ENCODE results near the gene PRKN. TPM values are rescaled to one million over a fixed set of nuclear protein-coding genes. Genes with fewer than 3 reads are reported as not detected.
"Not testable (repeated sequence)": the region's sequence is repeated elsewhere in the genome, so short reads cannot be mapped to it uniquely, and the experiment has no call there.

Gene PRKN
- total RNA-seq, 2 donors from 2014 or later = 3.3 to 4.8 TPM

GRCh38 chr6:161890133-161890831 is 837.3 kb downstream of the PRKN start:
- no peaks in the 10 kb centered on the region for H3K27me3 ChIP-seq (ENCODE audit: control insufficient read depth, insufficient read depth, low read length, poor library complexity, severe bottlenecking)
- no peaks in the 10 kb centered on the region for H3K36me3 Mint-ChIP-seq (ENCODE audit: low read depth)
- H3K27me3 Mint-ChIP-seq (ENCODE audit: insufficient read depth) = peaks cover 36% of the 10 kb centered on the region
- TF ChIP-seq CTCF (conservative IDR thresholded peaks at IDR 0.05) = no peak
- no peak overlapping the region for H3K4me3 Mint-ChIP-seq
- no peak overlapping the region for H3K27ac ChIP-seq (ENCODE audit: low read depth, low read length)
- H3K27ac Mint-ChIP-seq = no peak overlapping the region
- no peaks in the 10 kb centered on the region for H3K4me1 ChIP-seq (ENCODE audit: control insufficient read depth, insufficient read depth, low read length)
- peaks cover 8% of the 10 kb centered on the region for H3K4me1 Mint-ChIP-seq
- WGBS, 2 experiments (ENCODE audit: insufficient coverage in 1 of 2, insufficient read length in 1 of 2) = 76 to 82% methylated on average over 7 to 8 of the region's 8 CpGs
- H3K9ac ChIP-seq (ENCODE audit: extremely low read depth, low read length, poor library complexity, severe bottlenecking) = no peak overlapping the region
- no peaks in the 10 kb centered on the region for H3K9me3 Mint-ChIP-seq
- H3K4me3 ChIP-seq (ENCODE audit: low read length) = no peak overlapping the region
- DNase-seq = no peak
- H3K9me3 ChIP-seq (ENCODE audit: control insufficient read depth, low read length) = no peaks in the 10 kb centered on the region
- H3K36me3 ChIP-seq (ENCODE audit: control insufficient read depth, insufficient read depth, low read length) = no peaks in the 10 kb centered on the region

GRCh38 chr6:161889324-161889723 is 838.2 kb downstream of the PRKN start:
- H3K9me3 Mint-ChIP-seq = no peaks in the 10 kb centered on the region
- no peaks in the 10 kb centered on the region for H3K27me3 ChIP-seq (ENCODE audit: control insufficient read depth, insufficient read depth, low read length, poor library complexity, severe bottlenecking)
- no peaks in the 10 kb centered on the region for H3K9me3 ChIP-seq (ENCODE audit: control insufficient read depth, low read length)
- H3K4me1 ChIP-seq (ENCODE audit: control insufficient read depth, insufficient read depth, low read length) = no peaks in the 10 kb centered on the region
- H3K36me3 ChIP-seq (ENCODE audit: control insufficient read depth, insufficient read depth, low read length) = no peaks in the 10 kb centered on the region
- H3K27ac ChIP-seq (ENCODE audit: low read depth, low read length) = no peak overlapping the region
- DNase-seq = no peak
- peaks cover 34% of the 10 kb centered on the region for H3K27me3 Mint-ChIP-seq (ENCODE audit: insufficient read depth)
- 91 to 93% methylated on average over 6 to 7 of the region's 7 CpGs for WGBS, 2 experiments (ENCODE audit: insufficient coverage in 1 of 2, insufficient read length in 1 of 2)
- H3K4me3 ChIP-seq (ENCODE audit: low read length) = no peak overlapping the region
- no peak overlapping the region for H3K9ac ChIP-seq (ENCODE audit: extremely low read depth, low read length, poor library complexity, severe bottlenecking)
- no peak for TF ChIP-seq CTCF (conservative IDR thresholded peaks at IDR 0.05)
- peaks cover 8% of the 10 kb centered on the region for H3K4me1 Mint-ChIP-seq
- H3K27ac Mint-ChIP-seq = no peak overlapping the region
- H3K4me3 Mint-ChIP-seq = no peak overlapping the region
- H3K36me3 Mint-ChIP-seq (ENCODE audit: low read depth) = no peaks in the 10 kb centered on the region

GRCh38 chr6:161886545-161886944 is 841.0 kb downstream of the PRKN start:
- H3K9me3 ChIP-seq (ENCODE audit: control insufficient read depth, low read length); H3K9ac ChIP-seq (ENCODE audit: extremely low read depth, low read length, poor library complexity, severe bottlenecking); H3K36me3 Mint-ChIP-seq (ENCODE audit: low read depth); H3K4me1 Mint-ChIP-seq; H3K36me3 ChIP-seq (ENCODE audit: control insufficient read depth, insufficient read depth, low read length); H3K27me3 ChIP-seq (ENCODE audit: control insufficient read depth, insufficient read depth, low read length, poor library complexity, severe bottlenecking); H3K27ac Mint-ChIP-seq; H3K4me1 ChIP-seq (ENCODE audit: control insufficient read depth, insufficient read depth, low read length); H3K4me3 Mint-ChIP-seq; H3K27ac ChIP-seq (ENCODE audit: low read depth, low read length); H3K4me3 ChIP-seq (ENCODE audit: low read length); DNase-seq; H3K9me3 Mint-ChIP-seq: not testable (repeated sequence)
- H3K27me3 Mint-ChIP-seq (ENCODE audit: insufficient read depth) = peaks cover 16% of the 10 kb centered on the region
- 92 to 100% methylated on average over 2 to 7 of the region's 9 CpGs for WGBS, 2 experiments (ENCODE audit: insufficient coverage in 1 of 2, insufficient read length in 1 of 2)

DNA sequence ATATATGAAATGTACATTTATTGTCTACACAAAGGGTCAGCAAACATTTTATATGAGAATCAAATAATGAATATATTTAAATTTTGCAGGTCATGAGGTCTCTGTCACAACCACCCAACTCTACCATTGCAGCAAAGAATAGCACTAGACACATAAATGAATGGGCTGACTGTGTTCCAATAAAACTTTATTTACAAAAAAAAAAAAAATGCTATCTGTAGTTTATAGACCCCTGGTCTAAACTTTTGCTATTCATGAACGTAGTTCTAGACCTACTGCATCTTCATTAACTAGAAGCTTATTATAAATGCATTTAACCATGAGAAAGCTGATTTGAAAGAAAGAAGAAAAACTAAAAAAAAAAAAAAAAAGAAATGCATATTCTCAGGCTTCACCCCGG is 842.8 kb downstream of the PRKN start:
- Mint-ChIP-seq H3K9me3 (no peaks in the 10 kb centered on the region), H3K4me1 (no peaks in the 10 kb centered on the region), H3K4me3 (no peak overlapping the region), H3K36me3 (ENCODE audit: low read depth) (no peaks in the 10 kb centered on the region), H3K27me3 (ENCODE audit: insufficient read depth) (peaks cover 6% of the 10 kb centered on the region), H3K27ac (no peak overlapping the region)
- H3K9me3 ChIP-seq (ENCODE audit: control insufficient read depth, low read length) = no peaks in the 10 kb centered on the region
- H3K27me3 ChIP-seq (ENCODE audit: control insufficient read depth, insufficient read depth, low read length, poor library complexity, severe bottlenecking) = no peaks in the 10 kb centered on the region
- TF ChIP-seq CTCF (conservative IDR thresholded peaks at IDR 0.05) = no peak
- DNase-seq = no peak
- no peak overlapping the region for H3K9ac ChIP-seq (ENCODE audit: extremely low read depth, low read length, poor library complexity, severe bottlenecking)
- H3K4me3 ChIP-seq (ENCODE audit: low read length) = no peak overlapping the region
- no peaks in the 10 kb centered on the region for H3K4me1 ChIP-seq (ENCODE audit: control insufficient read depth, insufficient read depth, low read length)
- H3K27ac ChIP-seq (ENCODE audit: low read depth, low read length) = no peak overlapping the region
- no peaks in the 10 kb centered on the region for H3K36me3 ChIP-seq (ENCODE audit: control insufficient read depth, insufficient read depth, low read length)
- WGBS, 2 experiments (ENCODE audit: insufficient coverage in 1 of 2, insufficient read length in 1 of 2) = 100% methylated on average over 1 of the region's 2 CpGs

Data from endodermal cell (in vitro differentiated cells).